NCI-H146 treated with DMSO at 0.1 percent for 48 hours (cell line): ENCODE measurements around the gene KCNMB2.

ENCODE experiments used
- DNase-seq: peaks from one replicate; lab custom pipeline; 2025; ENCODE audit not compliant: unreplicated experiment; lab: John Stamatoyannopoulos, UW

KCNMB2 gene

GRCh38 chr3:178802993-178803693 is 266.9 kb downstream of the KCNMB2 start:
- peak; percentile 68 for DNase-seq

GRCh38 chr3:178804606-178805005 is 268.4 kb downstream of the KCNMB2 start:
- DNase-seq, result no peak

- no peak for DNase-seq
These were observed 269.5 kb downstream of the KCNMB2 start for GRCh38 chr3:178805741-178806140.

GRCh38 chr3:178806651-178807050 is 270.4 kb downstream of the KCNMB2 start:
- DNase-seq, result no peak

- DNase-seq, result no peak
These were observed 271.5 kb downstream of the KCNMB2 start for GRCh38 chr3:178807694-178808093.

DNA sequence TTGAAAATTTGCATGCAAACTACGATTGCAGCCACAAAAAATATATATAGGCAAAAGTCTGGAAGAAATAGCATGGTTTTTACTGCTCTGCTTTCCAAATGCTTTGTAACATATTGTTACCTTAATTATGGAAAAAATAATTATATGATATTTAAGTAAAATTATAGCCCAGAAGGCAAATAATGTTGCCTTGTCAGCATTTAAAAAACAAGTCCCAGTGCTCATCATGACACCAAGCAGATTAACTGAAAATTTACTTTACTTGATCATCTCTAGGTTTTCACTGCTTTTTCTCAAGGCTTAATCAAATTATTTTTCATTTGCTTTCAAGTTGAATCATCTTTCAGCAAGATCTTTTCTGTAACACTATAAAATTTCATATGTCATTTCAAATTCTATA is 272.5 kb downstream of the KCNMB2 start:
- DNase-seq, result no peak

DNA sequence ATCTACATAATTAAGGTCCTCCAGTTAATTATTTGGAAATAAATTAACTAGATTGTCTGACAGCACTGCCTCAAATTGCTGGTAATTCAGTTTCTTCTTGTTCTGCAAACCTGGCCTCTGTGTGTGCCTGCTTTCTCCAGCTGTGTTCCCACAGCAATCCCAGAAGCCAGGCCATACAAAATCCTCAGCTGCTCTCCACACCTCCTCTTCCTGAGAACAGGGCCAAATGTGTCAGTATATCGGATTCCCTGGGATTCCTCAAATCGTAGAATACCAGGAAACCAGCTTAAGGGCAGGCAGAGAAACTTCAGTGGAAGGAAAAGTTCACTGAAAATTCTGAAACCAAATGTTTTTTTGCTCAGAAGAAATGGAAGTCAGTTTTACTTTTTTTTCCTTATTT is 273.9 kb downstream of the KCNMB2 start:
- DNase-seq, result peak; percentile 45

- no peak for DNase-seq
These were observed 286.5 kb downstream of the KCNMB2 start for GRCh38 chr3:178822722-178823121.

- DNase-seq, result no peak
These were observed 286.9 kb downstream of the KCNMB2 start for GRCh38 chr3:178823150-178823549.

GRCh38 chr3:178823591-178824246 is 287.5 kb downstream of the KCNMB2 start:
- DNase-seq, result no peak

GRCh38 chr3:178826435-178827123 is 290.3 kb downstream of the KCNMB2 start:
- DNase-seq, result no peak

GRCh38 chr3:178827285-178827856 is 291.1 kb downstream of the KCNMB2 start:
- DNase-seq, result no peak

DNA sequence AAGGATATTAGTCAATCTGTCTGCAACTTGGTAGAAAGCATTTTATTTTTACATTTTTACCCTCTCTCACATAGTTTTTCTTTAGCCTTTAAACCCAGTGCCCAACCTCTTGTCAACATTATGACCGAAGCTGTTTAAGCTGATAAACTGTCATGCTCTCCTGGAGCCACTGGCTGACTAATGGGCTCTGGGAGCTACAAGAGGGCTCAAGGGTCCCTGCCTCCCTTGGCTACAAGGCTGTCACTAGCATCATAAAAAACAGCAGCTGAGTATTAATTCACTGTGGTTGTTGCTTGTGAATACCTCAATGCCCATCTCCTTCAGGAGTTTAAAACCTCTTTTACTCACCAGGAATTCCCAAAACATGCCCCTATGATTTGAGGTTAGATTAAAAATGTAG is 297.5 kb downstream of the KCNMB2 start:
- DNase-seq, result no peak

DNA sequence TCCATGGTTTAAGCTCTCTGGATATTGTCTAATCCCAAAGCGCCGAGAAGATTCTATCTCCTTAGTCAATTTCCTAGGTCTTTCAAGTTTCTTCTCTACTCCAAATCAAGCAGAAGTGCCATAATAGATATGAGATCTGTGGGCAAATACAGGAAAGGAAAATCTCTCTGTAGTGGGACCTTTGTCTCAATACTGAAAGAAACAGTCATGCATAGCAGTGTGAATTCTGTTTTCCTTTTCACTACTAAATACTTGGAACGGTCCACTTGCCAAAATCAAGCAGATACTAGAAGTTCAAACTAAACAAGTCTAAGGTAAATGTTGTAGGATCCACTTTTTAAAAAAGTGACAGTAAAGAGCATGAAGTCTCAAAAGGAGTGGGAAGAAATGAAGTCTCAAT is 298.8 kb downstream of the KCNMB2 start:
- DNase-seq, result no peak

- no peak for DNase-seq
These were observed 301.3 kb downstream of the KCNMB2 start for GRCh38 chr3:178837512-178837911.

- DNase-seq, result no peak
These were observed 304.4 kb downstream of the KCNMB2 start for GRCh38 chr3:178840586-178840985.

DNA sequence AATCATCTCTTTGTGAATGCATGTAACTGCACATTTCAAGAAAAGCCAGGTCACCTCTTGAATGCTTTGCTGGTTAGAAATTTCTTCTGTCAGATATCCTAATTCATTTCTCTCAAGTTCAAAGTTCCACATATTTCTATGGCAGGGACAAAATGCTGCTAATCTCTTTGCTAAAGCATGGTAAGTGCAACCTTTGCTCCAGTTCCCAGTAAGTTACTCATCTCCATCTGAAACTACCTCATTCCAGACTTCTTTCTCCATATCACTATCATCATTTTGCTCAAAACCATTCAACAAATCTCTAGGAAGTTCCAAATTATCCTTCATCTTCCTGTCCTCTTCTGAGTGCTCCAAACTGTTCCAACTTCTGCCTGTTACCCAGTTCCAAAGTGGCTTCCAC is 304.8 kb downstream of the KCNMB2 start:
- no peak for DNase-seq

- DNase-seq, result no peak
These were observed 308.7 kb downstream of the KCNMB2 start for GRCh38 chr3:178844916-178845315.

DNA sequence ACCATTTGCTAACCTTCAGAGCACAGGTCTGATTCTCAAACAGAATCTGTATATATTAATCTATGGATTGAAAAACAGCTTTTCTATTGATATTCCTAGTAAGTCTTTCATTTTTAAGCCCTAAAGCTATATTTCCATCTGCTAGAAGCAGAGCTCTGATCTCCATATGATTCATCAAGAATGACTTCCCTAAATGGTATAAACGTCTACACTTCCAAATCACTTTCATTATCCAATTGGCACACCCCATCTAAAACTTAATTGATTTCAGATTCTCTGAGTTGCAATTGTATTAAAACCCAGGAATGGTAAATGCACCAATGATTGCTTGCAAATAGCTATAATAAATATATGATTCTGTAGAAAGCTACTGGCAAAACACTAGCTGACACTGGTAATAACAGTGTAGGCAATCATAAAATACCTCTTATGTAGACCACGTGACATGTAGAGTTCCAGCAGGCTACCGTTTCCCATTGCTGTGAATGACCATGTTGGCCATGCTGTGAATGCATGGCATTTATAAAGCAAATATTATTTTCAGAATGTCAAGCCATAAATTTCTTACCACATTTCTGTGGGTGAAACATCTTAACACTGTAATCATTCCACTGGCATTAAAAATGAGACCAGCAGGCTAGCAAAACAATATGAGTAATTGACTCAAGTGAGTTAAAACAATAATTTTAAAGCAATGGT is 309.3 kb downstream of the KCNMB2 start:
- no peak for DNase-seq

DNA sequence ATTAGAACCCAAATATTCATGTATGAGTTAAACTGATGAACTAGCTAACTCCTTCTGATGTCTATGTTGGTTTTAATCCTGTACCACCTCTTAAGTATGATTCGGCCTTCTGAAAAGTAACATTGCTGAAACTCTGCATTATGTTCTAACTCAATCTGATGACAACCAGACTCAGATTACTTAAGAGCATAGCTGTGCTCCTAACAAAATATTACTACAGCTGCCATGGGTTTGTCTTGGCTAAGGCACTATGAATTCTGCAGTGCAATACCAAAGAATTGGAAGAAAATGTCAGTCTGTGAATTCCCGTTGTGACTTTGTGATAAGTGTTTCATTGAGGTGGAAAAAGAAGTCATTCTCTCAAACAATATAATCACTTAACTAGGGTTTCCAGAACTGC is 311.0 kb downstream of the KCNMB2 start:
- no peak for DNase-seq

GRCh38 chr3:178849199-178849910 is 313.1 kb downstream of the KCNMB2 start:
- no peak for DNase-seq
